B cell (primary cell): ENCODE results near the gene PWWP2B. TPM values are rescaled to one million over a fixed set of nuclear protein-coding genes. Genes with fewer than 3 reads are reported as not detected.
A peak's percentile ranks its signal among the peaks of the same experiment; 100 is the strongest.

Experiments used
- ATAC-seq: fragments of 200-7000 bp; cut with Tn5 transposase; one replicate; pipeline ENCODE4 v1.10.0; 2021; ENCODE audit warnings: low read depth, mild to moderate bottlenecking, moderate number of reproducible peaks, moderate library complexity
- CTCF ChIA-PET: fragments of 350-600 bp; sonication (Branson Sonifier 250); formaldehyde crosslinking; loops from one replicate; lab custom pipeline; 2021; ENCODE audit warnings: antibody characterized with exemption, inconsistent platforms; lab: Charles Lee
- POLR2A ChIA-PET: fragments of 350-600 bp; sonication (Branson Sonifier 250); formaldehyde crosslinking; loops from one replicate; lab custom pipeline; 2021; ENCODE audit warnings: antibody characterized with exemption; lab: Charles Lee
- DNase-seq: peaks from one replicate; pipeline ENCODE4 v3.0.0; 2013
- H2AFZ ChIP-seq: 2 replicates; pipeline ENCODE4 v1.6.1; 2012; ENCODE audit warnings: mild to moderate bottlenecking, low read depth, low read length; ENCODE audit not compliant: insufficient read depth, poor library complexity, severe bottlenecking
- H3K27ac ChIP-seq, 2 donors: 1 replicate in 1 of 2; 2 replicates in 1 of 2; pipeline ENCODE4 v1.5.1; 2012 to 2013; ENCODE audit warnings: low read length in 2 of 2, mild to moderate bottlenecking in 2 of 2, moderate library complexity in 1 of 2
- H3K27me3 ChIP-seq, 4 experiments: fragments of 200-600 bp in 1 of 4; sonication (generic) in 1 of 4; replicated peaks in 1 of 4; 1 replicate in 2 of 4; 2 replicates in 2 of 4; pipeline versions ENCODE4 v1.6.1 to v1.7.0; 2013 to 2016; ENCODE audit warnings: low read length in 3 of 4, mild to moderate bottlenecking in 2 of 4, mixed read lengths in 1 of 4, moderate library complexity in 1 of 4; ENCODE audit not compliant: insufficient read depth in 4 of 4, control insufficient read depth in 3 of 4; ENCODE audit errors: control extremely low read depth in 1 of 4
- H3K36me3 ChIP-seq, 2 experiments: replicated peaks in 1 of 2; 1 replicate in 1 of 2; 2 replicates in 1 of 2; pipeline versions ENCODE4 v1.6.1 to v1.7.1; 2013; ENCODE audit warnings: low read length in 1 of 2; ENCODE audit not compliant: insufficient read depth in 2 of 2, control insufficient read depth in 1 of 2; ENCODE audit errors: control extremely low read depth in 1 of 2, extremely low read depth in 1 of 2
- H3K4me1 ChIP-seq, 2 donors: fragments of 200-600 bp in 1 of 2; sonication (generic) in 1 of 2; 1 replicate in 1 of 2; 2 replicates in 1 of 2; pipeline versions ENCODE4 v1.5.1 to v1.6.1; 2013 to 2017; ENCODE audit warnings: low read length in 2 of 2; ENCODE audit not compliant: control insufficient read depth in 2 of 2, insufficient read depth in 2 of 2
- H3K4me2 ChIP-seq: replicated peaks from 2 replicates; pipeline ENCODE3; 2012; ENCODE audit warnings: mild to moderate bottlenecking, low read depth, low read length; ENCODE audit not compliant: poor library complexity, severe bottlenecking
- H3K4me3 ChIP-seq, 5 experiments: fragments of 200-600 bp in 1 of 5; sonication (generic) in 1 of 5; 1 replicate in 3 of 5; 2 replicates in 2 of 5; pipeline versions ENCODE4 v1.5.1 to v1.7.0; 2011 to 2016; ENCODE audit warnings: low read length in 4 of 5, mild to moderate bottlenecking in 4 of 5, low read depth in 2 of 5, control low read depth in 1 of 5, moderate library complexity in 1 of 5; ENCODE audit not compliant: insufficient read depth in 1 of 5; ENCODE audit errors: control extremely low read depth in 1 of 5, extremely low read depth in 1 of 5
- H3K79me2 ChIP-seq: fragments of 200-600 bp; sonication (generic); one replicate; pipeline ENCODE4 v1.6.0; 2016; ENCODE audit warnings: low read length; ENCODE audit not compliant: control insufficient read depth, insufficient read depth
- H3K9ac ChIP-seq: fragments of 200-600 bp; sonication (generic); 2 replicates; pipeline ENCODE4 v1.6.1; 2017; ENCODE audit warnings: mild to moderate bottlenecking, low read length, moderate library complexity
- H3K9me3 ChIP-seq, 3 donors: one replicate each; pipeline versions ENCODE4 v1.6.1 to v1.7.1; 2013; ENCODE audit warnings: low read length in 2 of 3; ENCODE audit not compliant: control insufficient read depth in 2 of 3, insufficient read depth in 1 of 3; ENCODE audit errors: control extremely low read depth in 1 of 3
- H4K20me1 ChIP-seq: 2 replicates; pipeline ENCODE4 v1.6.0; 2012; ENCODE audit warnings: mild to moderate bottlenecking, low read length; ENCODE audit not compliant: insufficient read depth, control insufficient read depth, poor library complexity, severe bottlenecking
- H3K27ac Mint-ChIP-seq: one replicate; pipeline ENCODE4 v1.8.0; 2021; ENCODE audit warnings: mixed read lengths
- H3K27me3 Mint-ChIP-seq: one replicate; pipeline ENCODE4 v1.8.0; 2021; ENCODE audit warnings: mixed read lengths
- H3K4me1 Mint-ChIP-seq: one replicate; pipeline ENCODE4 v1.8.0; 2021; ENCODE audit warnings: mixed read lengths
- H3K4me3 Mint-ChIP-seq: one replicate; pipeline ENCODE4 v1.8.0; 2021; ENCODE audit warnings: mixed read lengths
- H3K9me3 Mint-ChIP-seq: one replicate; pipeline ENCODE4 v1.8.0; 2022; ENCODE audit warnings: mixed read lengths; ENCODE audit not compliant: insufficient read depth
- CTCF ChIP-seq: fragments of 200-600 bp; IDR thresholded peaks from one replicate; pipeline ENCODE4 v1.8.0; 2022; ENCODE audit warnings: antibody characterized with exemption, mild to moderate bottlenecking
- EZH2 ChIP-seq: IDR thresholded peaks from 2 replicates; pipeline ENCODE4 v1.6.1; 2012; ENCODE audit warnings: borderline replicate concordance, low read depth, mild to moderate bottlenecking, moderate library complexity, low read length; ENCODE audit not compliant: insufficient read depth, poor library complexity, severe bottlenecking
- WGBS: methylation state at CpG from one replicate; pipeline ENCODE4 v1.1.5; 2013; ENCODE audit warnings: missing lambda C conversion rate; ENCODE audit not compliant: insufficient coverage; 5-methylcytosine and 5-hydroxymethylcytosine counted together
- intact Hi-C: fragments of 100-400 bp; cut with micrococcal nuclease; formaldehyde crosslinking; loops from one replicate; pipeline ENCODE4 v1.10.0; 2022
- polyA plus RNA-seq: library from polyadenylated mRNA; depleted of rRNA; stranded (reverse); fragments of >200 nt; gene quantifications from 2 replicates; pipeline ENCODE4 v1.2.3, GENCODE V29; 2012
- total RNA-seq, 2 donors: library from RNA; stranded (reverse); fragments of 120-200 nt in 1 of 2; gene quantifications; 1 replicate in 1 of 2; 2 replicates in 1 of 2; pipeline versions ENCODE4 v1.2.3 to v1.2.4, GENCODE V29; 2013 to 2022

Gene PWWP2B
- total and polyA plus RNA-seq, 2 donors (not counting 1 experiment from before 2014, with no cell fraction given), result 13.6 to 34.4 TPM

- Mint-ChIP-seq H3K4me1 (no peaks in the 10 kb centered on the region), H3K9me3 (no peaks in the 10 kb centered on the region), H3K4me3 (no peak overlapping the region), H3K27ac (no peak overlapping the region), H3K27me3 (peaks cover 8% of the 10 kb centered on the region)
- H3K4me2 ChIP-seq, result no peak overlapping the region
- intact Hi-C loops, result no loop called here
- no peaks in the 10 kb centered on the region for H3K79me2 ChIP-seq
- no peak overlapping the region for H3K27ac ChIP-seq
- TF ChIP-seq EZH2, result no peak
- POLR2A ChIA-PET, result no interaction called here
- no peak for DNase-seq
- CTCF ChIA-PET, result no interaction called here
- no peak overlapping the region for H3K9ac ChIP-seq
- peaks cover 0 to 6% of the 10 kb centered on the region in 2 experiments for H3K36me3 ChIP-seq
- H3K27me3 ChIP-seq, result peaks cover 0 to 5% (median 1%) of the 10 kb centered on the region in 4 experiments
- no peaks in the 10 kb centered on the region for H3K4me1 ChIP-seq
- peaks cover 0 to 10% (median 0%) of the 10 kb centered on the region in 3 donors for H3K9me3 ChIP-seq
- 97% methylated on average over 27 of the region's 31 CpGs for WGBS
- no peak overlapping the region for H3K4me3 ChIP-seq
- ATAC-seq, result no peak
- H4K20me1 ChIP-seq, result no peaks in the 10 kb centered on the region
- no peak overlapping the region for H2AFZ ChIP-seq
Observed at GRCh38 chr10:132370426-132371340, 26.3 kb upstream of the PWWP2B start.

- H3K4me3 ChIP-seq, result no peak overlapping the region
- ATAC-seq (no peak), DNase-seq (no peak)
- ChIA-PET POLR2A (no interaction called here), CTCF (interaction anchor here (1.0 kb wide), 1 partner anchor 72 kb away, joined by 3 read pairs; no protein-coding TSS in a partner anchor)
- H4K20me1 ChIP-seq, result no peaks in the 10 kb centered on the region
- no peaks in the 10 kb centered on the region for H3K4me1 Mint-ChIP-seq
- H3K36me3 ChIP-seq, result peaks cover 0 to under 1% of the 10 kb centered on the region in 2 experiments
- H3K9me3 ChIP-seq, result peaks cover 0 to 10% (median 0%) of the 10 kb centered on the region in 3 donors
- peaks cover 8% of the 10 kb centered on the region for H3K27me3 Mint-ChIP-seq
- no peak overlapping the region for H3K27ac Mint-ChIP-seq
- H3K4me2 ChIP-seq, result no peak overlapping the region
- no peak overlapping the region for H3K9ac ChIP-seq
- H3K4me1 ChIP-seq, result no peaks in the 10 kb centered on the region
- intact Hi-C loops, result no loop called here
- peaks cover 0 to 5% (median 1%) of the 10 kb centered on the region in 4 experiments for H3K27me3 ChIP-seq
- TF ChIP-seq CTCF (peak; percentile 19), EZH2 (no peak)
- H3K4me3 Mint-ChIP-seq, result no peak overlapping the region
- no peaks in the 10 kb centered on the region for H3K79me2 ChIP-seq
- no peak overlapping the region for H2AFZ ChIP-seq
- H3K27ac ChIP-seq, result no peak overlapping the region
- no peaks in the 10 kb centered on the region for H3K9me3 Mint-ChIP-seq
- WGBS, result 58% methylated on average over 6 of the region's 9 CpGs
Observed at GRCh38 chr10:132371641-132372081, 25.3 kb upstream of the PWWP2B start.
